NOMO-1 treated with DMSO at 0.1 percent for 48 hours (cell line): ENCODE results near the gene TOLLIP.

Experiments
- DNase-seq: peaks from one replicate; lab custom pipeline; 2025; ENCODE audit not compliant: unreplicated experiment; lab: John Stamatoyannopoulos, UW

TOLLIP gene

DNA sequence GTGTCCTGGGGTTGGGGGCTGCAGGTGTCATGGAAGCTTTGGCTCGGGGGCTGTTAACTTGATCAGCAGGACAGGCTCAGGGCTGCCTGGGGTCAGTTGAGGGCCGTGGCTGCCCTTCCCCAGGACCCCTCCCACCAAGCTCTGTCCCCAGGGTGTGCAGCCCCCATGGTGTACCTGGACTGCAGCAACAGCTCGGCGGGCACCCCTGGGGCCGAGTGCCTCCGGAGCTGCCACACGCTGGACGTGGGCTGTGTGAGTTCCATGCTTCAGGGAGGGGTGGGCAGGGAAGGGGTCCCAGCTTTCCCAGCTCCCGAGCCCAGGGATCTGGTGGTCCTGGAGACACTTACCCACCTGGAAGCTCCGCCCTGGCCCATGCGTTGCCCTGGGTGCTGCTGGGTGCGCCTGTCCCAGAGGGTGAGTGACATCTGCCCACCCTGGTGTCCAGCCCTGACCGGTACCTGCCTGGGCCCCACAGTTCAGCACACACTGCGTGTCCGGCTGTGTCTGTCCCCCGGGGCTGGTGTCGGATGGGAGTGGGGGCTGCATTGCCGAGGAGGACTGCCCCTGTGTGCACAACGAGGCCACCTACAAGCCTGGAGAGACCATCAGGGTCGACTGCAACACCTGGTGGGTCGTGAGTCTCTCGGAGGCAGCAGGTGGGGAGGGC lies 75.2 kb downstream of the TOLLIP start:
- DNase-seq, result no peak

GRCh38 chr11:1233351-1234053 lies 75.9 kb downstream of the TOLLIP start:
- DNase-seq, result no peak

GRCh38 chr11:1232883-1233321 lies 76.5 kb downstream of the TOLLIP start:
- no peak for DNase-seq

GRCh38 chr11:1232021-1232882 lies 77.2 kb downstream of the TOLLIP start:
- DNase-seq, result no peak

DNA sequence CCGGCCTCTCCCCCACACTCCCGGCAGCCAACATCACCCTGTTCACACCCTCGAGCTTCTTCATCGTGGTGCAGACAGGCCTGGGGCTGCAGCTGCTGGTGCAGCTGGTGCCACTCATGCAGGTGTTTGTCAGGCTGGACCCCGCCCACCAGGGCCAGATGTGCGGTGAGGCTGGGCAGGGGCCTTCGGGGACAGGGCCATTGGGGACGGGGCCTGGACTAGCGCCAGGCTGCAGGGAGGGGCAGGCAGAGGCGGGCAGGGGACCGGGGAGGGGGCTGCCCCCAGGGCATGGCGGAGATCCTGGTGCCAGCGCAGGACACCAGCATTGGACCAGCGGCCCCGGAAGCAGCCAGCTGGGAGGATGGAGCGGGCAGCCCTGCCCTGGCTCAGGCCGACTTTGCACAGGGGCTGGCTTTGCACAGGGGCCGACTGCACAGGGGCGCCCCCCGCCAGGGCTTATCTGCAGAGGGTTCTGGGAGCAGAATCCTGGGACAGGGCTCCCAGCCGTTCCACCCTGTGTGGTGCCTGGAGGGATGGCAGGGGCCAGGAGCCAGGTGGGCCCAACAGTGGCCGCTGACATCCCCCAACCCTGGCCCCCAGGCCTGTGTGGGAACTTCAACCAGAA lies 77.9 kb downstream of the TOLLIP start:
- no peak for DNase-seq

DNA sequence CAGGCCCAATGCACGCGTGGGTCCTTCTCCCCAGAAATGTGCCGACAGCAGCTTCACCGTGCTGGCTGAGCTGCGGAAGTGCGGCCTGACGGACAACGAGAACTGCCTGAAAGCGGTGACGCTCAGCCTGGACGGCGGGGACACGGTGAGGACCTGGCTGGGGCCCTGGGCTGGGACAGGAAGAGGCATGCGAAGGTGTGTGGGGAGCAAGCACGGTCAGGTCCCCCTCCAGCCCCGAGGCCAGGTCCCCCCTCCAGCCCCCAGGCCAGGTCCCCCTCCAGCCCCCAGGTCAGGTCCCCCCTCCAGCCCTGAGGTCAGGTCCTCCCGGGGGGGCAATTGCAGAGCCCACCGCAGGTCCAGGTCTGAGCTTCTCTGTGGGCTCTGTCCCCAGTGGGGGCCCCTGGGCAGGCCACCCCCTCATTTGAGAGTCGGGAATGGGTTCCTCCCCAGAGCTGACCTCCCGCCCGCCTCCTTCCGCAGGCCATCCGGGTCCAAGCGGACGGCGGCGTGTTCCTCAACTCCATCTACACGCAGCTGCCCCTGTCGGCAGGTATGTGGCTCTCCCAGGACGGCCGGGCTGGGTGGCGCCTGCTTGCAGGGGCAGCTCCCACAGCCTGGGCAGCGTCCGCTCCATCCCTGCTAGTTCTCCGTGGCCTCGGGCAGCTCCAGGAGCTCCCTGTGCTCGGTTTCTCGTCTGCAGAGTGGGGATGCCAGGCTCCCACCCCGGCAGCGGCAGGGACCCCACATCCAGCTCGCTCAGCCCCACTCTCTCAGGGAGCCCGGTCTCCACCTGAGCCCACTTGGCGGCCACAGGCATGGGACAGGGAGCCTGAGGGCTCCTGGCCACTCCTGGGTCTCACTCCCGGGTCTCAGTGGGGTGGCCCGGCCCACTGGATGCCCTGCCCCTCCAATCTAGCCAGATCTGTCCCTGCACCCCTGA lies 78.7 kb downstream of the TOLLIP start:
- DNase-seq, result no peak

- DNase-seq, result no peak
These were observed 79.3 kb downstream of the TOLLIP start for GRCh38 chr11:1230121-1230455.

GRCh38 chr11:1229471-1230120 lies 79.8 kb downstream of the TOLLIP start:
- DNase-seq, result no peak

- no peak for DNase-seq
These were observed 80.4 kb downstream of the TOLLIP start for GRCh38 chr11:1228921-1229451.

- DNase-seq, result no peak
These were observed 81.2 kb downstream of the TOLLIP start for GRCh38 chr11:1228101-1228821.

DNA sequence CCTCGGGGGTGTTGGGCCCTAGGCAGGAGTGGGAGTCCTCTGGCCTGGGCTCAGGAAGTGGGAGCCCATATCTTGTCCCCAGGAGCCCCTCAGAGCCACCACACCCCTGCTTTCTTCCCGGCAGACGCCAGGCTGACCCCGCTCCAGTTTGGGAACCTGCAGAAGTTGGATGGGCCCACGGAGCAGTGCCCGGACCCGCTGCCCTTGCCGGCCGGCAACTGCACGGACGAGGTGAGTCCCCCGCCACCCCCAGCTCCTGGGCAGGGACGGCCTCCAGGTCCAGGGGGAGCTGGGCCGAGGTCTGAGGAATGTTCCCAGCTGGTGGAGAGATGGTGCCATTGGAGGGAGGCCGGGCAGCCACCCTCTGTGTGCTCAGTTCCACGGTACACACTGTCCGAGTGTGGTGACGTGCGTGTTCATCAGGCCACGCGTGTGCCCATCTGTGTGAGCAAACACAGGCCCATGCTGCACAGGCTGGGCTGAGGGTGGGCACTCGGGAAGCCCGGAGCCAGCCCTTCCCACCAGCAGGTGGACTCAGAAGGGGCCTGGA lies 81.8 kb downstream of the TOLLIP start:
- DNase-seq, result no peak

GRCh38 chr11:1226986-1227550 lies 82.4 kb downstream of the TOLLIP start:
- DNase-seq, result no peak

DNA sequence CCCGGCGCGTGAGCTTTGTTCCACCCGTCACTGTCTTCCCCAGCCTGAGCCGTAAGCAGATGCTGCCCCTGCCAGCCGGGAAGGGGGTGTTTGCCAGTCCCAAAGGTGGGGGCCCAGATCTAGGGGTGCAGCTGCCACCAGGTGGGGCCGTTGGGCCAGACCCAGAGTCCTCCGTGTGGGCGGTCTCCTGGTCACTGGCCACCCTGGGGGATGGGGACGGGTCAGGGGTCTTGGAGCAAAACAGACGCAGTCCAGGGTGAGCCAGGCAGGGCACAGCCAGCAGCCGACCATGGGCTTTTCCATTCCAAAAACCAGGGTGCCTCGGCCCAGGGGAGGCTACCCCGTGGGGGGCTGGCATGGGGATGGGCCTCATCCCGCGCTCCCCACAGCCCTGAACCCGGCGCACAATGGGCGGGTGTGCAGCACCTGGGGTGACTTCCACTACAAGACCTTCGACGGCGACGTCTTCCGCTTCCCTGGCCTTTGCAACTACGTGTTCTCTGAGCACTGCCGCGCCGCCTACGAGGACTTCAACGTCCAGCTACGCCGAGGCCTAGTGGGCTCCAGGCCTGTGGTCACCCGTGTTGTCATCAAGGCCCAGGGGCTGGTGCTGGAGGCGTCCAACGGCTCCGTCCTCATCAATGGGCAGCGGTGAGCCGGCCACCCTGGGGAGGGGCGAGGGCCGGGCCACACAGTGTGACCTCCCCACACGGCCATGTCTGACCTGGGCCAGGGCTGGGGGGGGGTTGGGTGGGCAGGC lies 83.0 kb downstream of the TOLLIP start:
- DNase-seq, result no peak

- DNase-seq, result no peak
These were observed 83.8 kb downstream of the TOLLIP start for GRCh38 chr11:1225386-1226225.

GRCh38 chr11:1224491-1225385 lies 84.7 kb downstream of the TOLLIP start:
- DNase-seq, result no peak
